Esophagus muscularis mucosa (tissue), 4 donors: ENCODE data around the gene LOXL3. TPM values are rescaled to one million over a fixed set of nuclear protein-coding genes. Genes with fewer than 3 reads are reported as not detected.

ENCODE experiments used
- DNase-seq: peaks from one replicate; pipeline ENCODE4 v3.0.0-alpha.2; 2017; ENCODE audit errors: extremely low spot score
- H3K27ac ChIP-seq, 4 donors: fragments of 200-600 bp; sonication (generic); replicated peaks in 1 of 4; 1 replicate in 3 of 4; 2 replicates in 1 of 4; pipeline ENCODE4 v1.5.1; 2016 to 2019; ENCODE audit warnings: mild to moderate bottlenecking in 1 of 4
- H3K27me3 ChIP-seq, 4 donors: fragments of 200-600 bp; sonication (generic); one replicate each; pipeline versions ENCODE4 v1.5.1 to v1.6.0; 2016 to 2019
- H3K36me3 ChIP-seq, 4 donors: fragments of 200-600 bp; sonication (generic); one replicate each; pipeline ENCODE4 v1.5.1; 2016 to 2019
- H3K4me1 ChIP-seq, 4 donors: fragments of 200-600 bp; sonication (generic); one replicate each; pipeline ENCODE4 v1.5.1; 2016 to 2019
- H3K4me3 ChIP-seq, 4 donors: fragments of 200-600 bp; sonication (generic); 1 replicate in 2 of 4; 2 replicates in 2 of 4; pipeline ENCODE4 v1.5.1; 2016 to 2019; ENCODE audit warnings: mild to moderate bottlenecking in 4 of 4, moderate library complexity in 1 of 4
- H3K9me3 ChIP-seq, 4 donors: fragments of 200-600 bp; sonication (generic); 1 replicate in 3 of 4; 2 replicates in 1 of 4; pipeline ENCODE4 v1.5.1; 2016 to 2019
- CTCF ChIP-seq, 3 experiments: fragments of 200-600 bp in 2 of 3; fragments of 450-650 bp in 1 of 3; sonication (generic) in 2 of 3; IDR thresholded peaks; one replicate each; pipeline ENCODE4 v1.5.1; 2017 to 2019; ENCODE audit warnings: antibody characterized with exemption in 3 of 3, mild to moderate bottlenecking in 2 of 3, moderate library complexity in 1 of 3
- EP300 ChIP-seq: sonication (generic); formaldehyde crosslinking; IDR thresholded peaks from one replicate; pipeline ENCODE4 v1.6.1; 2017; ENCODE audit warnings: antibody characterized with exemption
- POLR2A ChIP-seq: fragments of 450-650 bp; IDR thresholded peaks from one replicate; pipeline ENCODE4 v1.6.1; 2017; ENCODE audit warnings: antibody characterized with exemption, moderate library complexity, mild to moderate bottlenecking, low read depth
- POLR2AphosphoS5 ChIP-seq, 2 donors: sonication (generic); formaldehyde crosslinking; IDR thresholded peaks; one replicate each; pipeline ENCODE4 v1.6.1; 2017; ENCODE audit warnings: antibody characterized with exemption in 2 of 2
- WGBS: methylation state at CpG from one replicate; pipeline ENCODE4 v1.1.5; 2018; 5-methylcytosine and 5-hydroxymethylcytosine counted together
- intact Hi-C: fragments of 100-400 bp; cut with DNase I; formaldehyde crosslinking; loops from one replicate; pipeline ENCODE4 v1.15.1; 2023
- total RNA-seq, 4 donors: library from RNA; depleted of rRNA; stranded (reverse); fragments of >200 nt; gene quantifications; one replicate each; pipeline versions ENCODE4 v1.1.0 to v1.2.1, GENCODE V29; 2016

Gene LOXL3
- total RNA-seq: 1 to 10 TPM; 7.1 to 8.6 (median 7.7) TPM

GRCh38 chr2:74553892-74554819 lies at the start of gene LOXL3, which contains the start of gene DOK1:
LOXL3 (minus strand) TSS chr2:74553942; CDS start chr2:74552634, 1,308 bp downstream.
DOK1 (plus strand) TSS chr2:74554720; CDS start chr2:74554755, 35 bp downstream.
- WGBS: 3% methylated on average over 15 of the region's 73 CpGs
- Histone ChIP-seq H3K36me3 (peaks cover 0 to 11% (median 7%) of the 10 kb centered on the region in 4 donors), H3K9me3 (no peaks in the 10 kb centered on the region), H3K4me3 (peak within 1 kb of the TSS; percentile 72 to 87 (median 80)), H3K27ac (peak within 1 kb of the TSS; percentile 90 to 93 (median 92)), H3K4me1 (peaks cover 14 to 49% (median 40%) of the 10 kb centered on the region in 4 donors), H3K27me3 (no peaks in the 10 kb centered on the region)
- DNase-seq: peak; percentile 95
- intact Hi-C loops: loop anchor here (1.0 kb wide), 2 partner anchors 25 to 71 kb away; partner anchors contain the start of genes AUP1, HTRA2 and TTC31
- TF ChIP-seq EP300 (no peak), CTCF (IDR thresholded peaks at IDR 0.05) (no peak), POLR2A (no peak), POLR2AphosphoS5 (IDR thresholded peaks at IDR 0.05) (peak; percentile 41 to 64)

GRCh38 chr2:74602586-74603281 lies 49.0 kb upstream of the LOXL3 start:
- peaks cover 0 to 45% (median 0%) of the 10 kb centered on the region in 4 donors for H3K27me3 ChIP-seq
- no peaks in the 10 kb centered on the region for H3K36me3 ChIP-seq
- H3K4me1 ChIP-seq: no peaks in the 10 kb centered on the region
- 48% methylated on average over 1 of the region's 1 CpG for WGBS
- no peak for TF ChIP-seq CTCF (IDR thresholded peaks at IDR 0.05)
- TF ChIP-seq POLR2AphosphoS5 (IDR thresholded peaks at IDR 0.05): no peak
- no peak for TF ChIP-seq EP300
- TF ChIP-seq POLR2A: no peak
- no peaks in the 10 kb centered on the region for H3K9me3 ChIP-seq
- no peak overlapping the region for H3K27ac ChIP-seq
- intact Hi-C loops: no loop called here
- H3K4me3 ChIP-seq: no peak overlapping the region
- DNase-seq: no peak

GRCh38 chr2:74599676-74600075 lies 45.9 kb upstream of the LOXL3 start:
- no peaks in the 10 kb centered on the region for H3K36me3 ChIP-seq
- no peak overlapping the region for H3K4me3 ChIP-seq
- no peak for DNase-seq
- no peaks in the 10 kb centered on the region for H3K9me3 ChIP-seq
- peaks cover 0 to 50% (median 0%) of the 10 kb centered on the region in 4 donors for H3K27me3 ChIP-seq
- no peak for TF ChIP-seq POLR2A
- TF ChIP-seq CTCF (IDR thresholded peaks at IDR 0.05): no peak
- no peak for TF ChIP-seq EP300
- TF ChIP-seq POLR2AphosphoS5 (IDR thresholded peaks at IDR 0.05): no peak
- no peak overlapping the region for H3K27ac ChIP-seq
- 70% methylated on average over 3 of the region's 3 CpGs for WGBS
- H3K4me1 ChIP-seq: no peaks in the 10 kb centered on the region
- intact Hi-C loops: no loop called here

GRCh38 chr2:74597410-74597809 lies 43.7 kb upstream of the LOXL3 start:
- WGBS: 16% methylated on average over 1 of the region's 1 CpG

More at GRCh38 chr2:74597410-74597809, 43.7 kb upstream of the LOXL3 start:
- TF ChIP-seq EP300 (no peak), POLR2AphosphoS5 (IDR thresholded peaks at IDR 0.05) (no peak), CTCF (IDR thresholded peaks at IDR 0.05) (no peak), POLR2A (no peak)
- Histone ChIP-seq H3K36me3 (no peaks in the 10 kb centered on the region), H3K27me3 (peaks cover 0 to 54% (median 2%) of the 10 kb centered on the region in 4 donors), H3K4me1 (no peaks in the 10 kb centered on the region), H3K4me3 (no peak overlapping the region), H3K9me3 (no peaks in the 10 kb centered on the region), H3K27ac (no peak overlapping the region)
- DNase-seq: no peak
- intact Hi-C loops: no loop called here
